Nephron progenitor cell (in vitro differentiated cells): Measurements from ENCODE around the gene KCND3.
A peak's percentile ranks its signal among the peaks of the same experiment; 100 is the strongest.

ENCODE experiments used
- DNase-seq: peaks from one replicate; pipeline ENCODE4 v3.0.0; 2021
- H3K27ac Mint-ChIP-seq: 2 replicates; pipeline ENCODE4 v1.8.0; 2021; ENCODE audit warnings: mild to moderate bottlenecking, moderate library complexity, mixed read lengths
- H3K27me3 Mint-ChIP-seq: 2 replicates; pipeline ENCODE4 v1.8.0; 2021; ENCODE audit warnings: mild to moderate bottlenecking, low read depth, mixed read lengths; ENCODE audit not compliant: poor library complexity
- H3K36me3 Mint-ChIP-seq: 2 replicates; pipeline ENCODE4 v1.8.0; 2021; ENCODE audit warnings: low read depth, mixed read lengths
- H3K4me1 Mint-ChIP-seq: 2 replicates; pipeline ENCODE4 v1.8.0; 2021; ENCODE audit warnings: mixed read lengths
- H3K4me3 Mint-ChIP-seq: 2 replicates; pipeline ENCODE4 v1.8.0; 2021; ENCODE audit warnings: mild to moderate bottlenecking, moderate library complexity, mixed read lengths
- H3K9me3 Mint-ChIP-seq: 2 replicates; pipeline ENCODE4 v1.8.0; 2021; ENCODE audit warnings: mild to moderate bottlenecking, moderate library complexity, mixed read lengths
- TF ChIP-seq, protein P1 (sequence below): fragments of 200-600 bp; sonication (generic); IDR thresholded peaks from 2 replicates; pipeline ENCODE4 v1.5.0; 2021; ENCODE audit warnings: antibody characterized with exemption

KCND3 gene

DNA sequence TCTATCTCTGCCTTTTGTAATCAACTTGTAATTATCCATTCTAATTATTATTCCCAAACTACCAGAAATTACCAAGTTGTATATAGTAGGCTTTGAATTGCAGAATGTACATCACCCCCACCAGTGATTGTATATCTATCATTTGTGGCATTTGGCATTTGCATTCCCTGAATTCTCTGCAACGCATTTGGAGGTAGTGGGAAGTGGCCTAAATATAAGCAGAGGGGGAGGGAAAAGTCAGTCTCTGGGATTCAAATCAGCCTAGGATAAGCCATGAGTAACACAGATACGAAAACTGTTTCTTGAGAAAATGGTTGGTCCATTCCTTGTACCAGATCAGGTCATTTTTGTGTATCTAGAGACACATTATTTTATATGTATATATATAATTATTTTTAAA is 213.1 kb downstream of the KCND3 start:
- Mint-ChIP-seq H3K9me3 (no peaks in the 10 kb centered on the region), H3K4me3 (no peak overlapping the region), H3K4me1 (no peaks in the 10 kb centered on the region), H3K36me3 (no peaks in the 10 kb centered on the region), H3K27ac (no peak overlapping the region), H3K27me3 (peaks cover 18% of the 10 kb centered on the region)
- TF ChIP-seq, protein P1, sequence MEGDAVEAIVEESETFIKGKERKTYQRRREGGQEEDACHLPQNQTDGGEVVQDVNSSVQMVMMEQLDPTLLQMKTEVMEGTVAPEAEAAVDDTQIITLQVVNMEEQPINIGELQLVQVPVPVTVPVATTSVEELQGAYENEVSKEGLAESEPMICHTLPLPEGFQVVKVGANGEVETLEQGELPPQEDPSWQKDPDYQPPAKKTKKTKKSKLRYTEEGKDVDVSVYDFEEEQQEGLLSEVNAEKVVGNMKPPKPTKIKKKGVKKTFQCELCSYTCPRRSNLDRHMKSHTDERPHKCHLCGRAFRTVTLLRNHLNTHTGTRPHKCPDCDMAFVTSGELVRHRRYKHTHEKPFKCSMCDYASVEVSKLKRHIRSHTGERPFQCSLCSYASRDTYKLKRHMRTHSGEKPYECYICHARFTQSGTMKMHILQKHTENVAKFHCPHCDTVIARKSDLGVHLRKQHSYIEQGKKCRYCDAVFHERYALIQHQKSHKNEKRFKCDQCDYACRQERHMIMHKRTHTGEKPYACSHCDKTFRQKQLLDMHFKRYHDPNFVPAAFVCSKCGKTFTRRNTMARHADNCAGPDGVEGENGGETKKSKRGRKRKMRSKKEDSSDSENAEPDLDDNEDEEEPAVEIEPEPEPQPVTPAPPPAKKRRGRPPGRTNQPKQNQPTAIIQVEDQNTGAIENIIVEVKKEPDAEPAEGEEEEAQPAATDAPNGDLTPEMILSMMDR: no peak
- DNase-seq: no peak

DNA sequence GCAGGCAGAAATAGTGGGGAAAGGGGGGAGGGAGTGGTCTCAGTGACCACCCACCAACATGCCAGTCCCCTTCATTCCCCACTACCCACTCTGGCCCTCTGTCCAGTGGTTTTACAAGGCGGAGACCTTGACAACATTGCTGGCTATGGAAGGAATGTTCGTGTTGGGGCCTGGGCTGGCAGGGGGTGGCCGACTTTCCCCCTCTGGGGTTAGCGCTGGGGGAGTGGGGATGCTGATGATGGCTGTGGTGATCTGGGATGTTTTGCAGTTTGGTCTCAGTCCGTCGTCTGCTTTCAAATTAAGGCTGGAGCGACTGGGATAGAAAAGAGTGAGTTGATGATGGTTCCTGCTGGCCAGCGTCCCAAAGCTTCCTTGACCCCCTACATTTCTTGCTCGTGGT is 213.5 kb downstream of the KCND3 start:
- Mint-ChIP-seq H3K36me3 (no peaks in the 10 kb centered on the region), H3K27me3 (peaks cover 17% of the 10 kb centered on the region), H3K4me3 (no peak overlapping the region), H3K27ac (no peak overlapping the region), H3K4me1 (no peaks in the 10 kb centered on the region), H3K9me3 (no peaks in the 10 kb centered on the region)
- DNase-seq: no peak
- TF ChIP-seq, protein P1: no peak

DNA sequence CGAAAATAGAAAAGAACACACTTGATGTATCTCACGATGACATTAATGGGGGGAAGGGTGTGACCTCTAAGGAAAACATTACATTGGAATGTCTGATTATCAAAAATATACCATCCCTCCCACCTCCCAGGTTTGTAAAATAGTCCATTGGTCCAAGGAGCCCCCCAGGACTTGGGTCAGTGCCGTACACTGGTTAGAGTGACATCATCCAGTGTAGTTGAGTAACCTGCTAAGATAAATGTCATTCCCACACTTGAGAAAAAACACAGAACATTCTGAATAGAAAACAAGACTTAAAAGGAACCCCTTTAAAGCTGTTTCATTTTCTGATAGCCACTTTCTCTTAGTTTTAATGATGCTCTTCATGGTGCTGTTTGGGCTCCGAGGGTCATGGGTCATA is 218.6 kb downstream of the KCND3 start:
- peaks cover 8% of the 10 kb centered on the region for H3K27me3 Mint-ChIP-seq

DNA sequence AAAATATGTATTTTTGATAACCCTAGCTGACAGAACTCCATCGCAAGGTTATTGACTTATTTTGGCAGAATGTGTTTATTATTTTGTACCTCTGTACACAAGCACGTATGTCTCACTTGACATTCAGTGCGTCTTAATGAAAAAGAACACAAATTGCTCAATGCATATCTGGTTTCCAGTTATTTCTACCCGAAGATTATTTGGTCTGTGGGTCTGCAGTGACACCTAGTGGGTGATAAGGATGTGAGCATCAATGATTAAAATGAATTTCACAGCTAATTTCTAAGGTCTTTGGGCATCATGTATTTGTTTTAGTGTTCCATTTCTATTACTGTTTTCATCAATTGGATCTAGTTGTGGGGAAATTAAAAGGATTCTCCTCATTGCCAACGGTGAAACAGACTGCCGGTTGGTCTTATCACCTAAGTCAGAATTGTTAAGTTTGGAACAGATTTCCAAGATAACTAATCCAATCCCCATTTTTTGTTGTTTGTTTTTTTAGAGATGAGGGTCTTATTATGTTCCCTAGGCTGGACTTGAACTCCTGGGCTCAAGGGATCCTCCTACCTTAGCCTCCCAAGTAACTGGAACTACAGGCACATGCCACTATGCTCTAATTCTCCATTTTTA is 219.8 kb downstream of the KCND3 start:
- TF ChIP-seq, protein P1: peak; percentile 80
- Mint-ChIP-seq H3K36me3 (peaks cover 23% of the 10 kb centered on the region), H3K9me3 (no peaks in the 10 kb centered on the region), H3K27me3 (peaks cover 6% of the 10 kb centered on the region), H3K27ac (no peak overlapping the region), H3K4me3 (no peak overlapping the region), H3K4me1 (no peaks in the 10 kb centered on the region)
- DNase-seq: peak; percentile 37

More for the DNA sequence above, 218.6 kb downstream of the KCND3 start:
- H3K9me3 Mint-ChIP-seq: no peaks in the 10 kb centered on the region
- H3K36me3 Mint-ChIP-seq: peaks cover 12% of the 10 kb centered on the region
- DNase-seq: no peak
- H3K27ac Mint-ChIP-seq: no peak overlapping the region
- TF ChIP-seq, protein P1: no peak
- no peak overlapping the region for H3K4me3 Mint-ChIP-seq
- H3K4me1 Mint-ChIP-seq: no peaks in the 10 kb centered on the region

DNA sequence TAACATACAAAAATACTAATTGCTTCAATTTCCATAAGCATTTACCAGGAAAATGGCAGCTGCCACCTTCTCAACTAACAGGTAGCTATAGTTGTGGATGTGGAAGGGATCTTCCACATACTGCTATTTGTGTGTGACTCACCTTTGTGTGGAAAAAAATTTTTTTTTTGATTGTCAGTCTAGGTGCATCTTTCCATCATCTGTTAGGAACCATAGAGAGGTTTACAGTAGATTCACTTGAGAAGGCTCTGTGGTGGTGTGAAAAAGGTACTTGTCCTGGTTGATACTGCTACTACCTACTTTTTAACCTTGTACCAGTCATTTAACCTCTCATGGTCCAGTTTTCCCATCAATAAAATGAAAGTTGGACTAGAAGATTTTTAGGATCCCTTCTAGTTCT is 220.8 kb downstream of the KCND3 start:
- DNase-seq: no peak
- TF ChIP-seq, protein P1: no peak

DNA sequence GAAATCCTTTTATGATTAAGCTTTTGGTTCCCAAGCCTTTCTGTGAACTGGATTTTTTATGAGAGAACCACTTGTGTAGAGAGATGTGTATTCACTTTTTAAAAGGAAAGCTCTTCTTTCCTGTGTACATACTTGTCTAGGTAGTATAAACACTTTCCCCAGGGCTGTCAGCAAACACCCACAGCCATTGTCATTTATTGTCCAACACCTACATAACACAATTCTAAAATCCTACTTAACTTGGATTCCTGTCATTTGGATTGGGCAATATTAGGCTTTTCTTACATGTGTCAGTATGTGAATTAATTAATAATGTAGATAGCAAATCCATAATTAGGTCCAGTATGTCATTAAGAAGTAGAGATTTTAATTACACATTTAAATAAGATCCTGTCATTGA is 221.4 kb downstream of the KCND3 start:
- H3K4me1 Mint-ChIP-seq: no peaks in the 10 kb centered on the region
- H3K27me3 Mint-ChIP-seq: peaks cover 5% of the 10 kb centered on the region
- no peak overlapping the region for H3K27ac Mint-ChIP-seq
- H3K4me3 Mint-ChIP-seq: no peak overlapping the region
- DNase-seq: no peak
- no peaks in the 10 kb centered on the region for H3K9me3 Mint-ChIP-seq
- peaks cover 32% of the 10 kb centered on the region for H3K36me3 Mint-ChIP-seq
- TF ChIP-seq, protein P1: no peak

More for the DNA sequence above, 220.8 kb downstream of the KCND3 start:
- Mint-ChIP-seq H3K36me3 (peaks cover 28% of the 10 kb centered on the region), H3K9me3 (no peaks in the 10 kb centered on the region), H3K4me3 (no peak overlapping the region), H3K27ac (no peak overlapping the region), H3K27me3 (peaks cover 6% of the 10 kb centered on the region), H3K4me1 (no peaks in the 10 kb centered on the region)
